NK-92 treated with Interleukin-12 subunit alpha and Interleukin-12 subunit beta, amount 100 ng/mL, for 24 hours (cell line): ENCODE data around the gene LOXHD1.

ENCODE experiments used
- DNase-seq: peaks from one replicate; lab custom pipeline; 2025; lab: John Stamatoyannopoulos, UW

LOXHD1 gene

GRCh38 chr18:46627136-46627535 is 29.9 kb downstream of the LOXHD1 start:
- no peak for DNase-seq

DNA sequence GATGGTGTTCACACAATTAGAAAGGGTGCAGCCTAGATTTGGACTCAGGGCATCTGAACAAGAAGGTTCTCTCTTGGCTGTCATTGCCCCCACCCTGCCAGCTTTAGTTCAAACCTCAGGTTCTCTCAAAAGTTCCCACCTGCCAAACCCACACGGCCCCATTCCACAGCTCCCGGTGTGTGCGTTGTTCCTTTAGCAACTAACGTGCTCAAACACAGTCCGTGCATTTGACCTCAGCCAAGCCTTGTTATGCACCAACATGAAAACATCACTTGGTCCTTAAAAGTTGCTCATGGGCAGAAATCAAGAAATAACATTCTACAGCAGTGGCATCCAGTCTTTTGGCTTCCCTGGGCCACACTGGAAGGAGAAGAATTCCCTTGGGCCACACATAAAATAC is 32.0 kb downstream of the LOXHD1 start:
- no peak for DNase-seq

DNA sequence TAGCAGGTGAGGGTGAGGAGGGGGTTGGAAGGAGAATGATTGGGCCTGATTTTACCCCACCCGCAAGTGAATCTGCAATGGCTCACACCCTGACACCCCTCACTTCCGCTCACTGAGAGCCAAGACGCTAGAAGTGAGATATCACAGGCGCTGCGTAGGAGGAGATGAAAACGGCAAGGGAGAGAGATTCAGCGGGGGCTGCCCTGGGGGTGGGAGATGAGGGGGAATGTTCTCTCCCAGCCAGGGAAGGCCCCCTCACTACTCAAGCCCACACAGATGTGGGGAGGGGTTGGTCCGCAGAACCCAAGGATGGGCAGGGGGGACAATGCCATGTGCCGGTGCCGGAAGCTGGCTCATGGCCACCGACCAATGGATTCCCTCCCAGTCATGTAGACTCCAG is 32.9 kb downstream of the LOXHD1 start:
- no peak for DNase-seq

- no peak for DNase-seq
These were observed 33.5 kb downstream of the LOXHD1 start for GRCh38 chr18:46623541-46623940.

GRCh38 chr18:46622999-46623398 is 34.0 kb downstream of the LOXHD1 start:
- no peak for DNase-seq

DNA sequence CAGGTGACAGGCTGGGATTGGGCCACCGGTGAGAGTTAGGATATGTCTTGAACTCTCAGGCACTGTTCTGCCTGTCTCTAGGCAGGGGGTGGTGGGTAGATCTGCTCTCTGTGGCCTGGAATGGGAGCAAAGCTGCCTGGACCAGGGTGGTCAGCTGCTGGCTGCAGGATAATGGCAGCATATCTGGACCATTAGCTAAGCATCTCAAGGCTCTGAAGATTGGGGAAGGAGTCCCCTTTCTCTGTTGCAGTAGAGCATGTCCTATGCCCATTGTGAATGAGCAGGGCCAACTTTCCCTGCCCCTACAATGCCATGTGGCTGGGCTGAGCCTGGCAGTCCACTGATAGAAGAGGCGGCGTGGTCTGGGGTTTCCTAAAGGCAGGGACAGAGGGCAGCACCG is 34.6 kb downstream of the LOXHD1 start:
- DNase-seq = no peak

- DNase-seq = no peak
These were observed 35.1 kb downstream of the LOXHD1 start for GRCh38 chr18:46621871-46622270.

- no peak for DNase-seq
These were observed 35.8 kb downstream of the LOXHD1 start for GRCh38 chr18:46621111-46621766.

DNA sequence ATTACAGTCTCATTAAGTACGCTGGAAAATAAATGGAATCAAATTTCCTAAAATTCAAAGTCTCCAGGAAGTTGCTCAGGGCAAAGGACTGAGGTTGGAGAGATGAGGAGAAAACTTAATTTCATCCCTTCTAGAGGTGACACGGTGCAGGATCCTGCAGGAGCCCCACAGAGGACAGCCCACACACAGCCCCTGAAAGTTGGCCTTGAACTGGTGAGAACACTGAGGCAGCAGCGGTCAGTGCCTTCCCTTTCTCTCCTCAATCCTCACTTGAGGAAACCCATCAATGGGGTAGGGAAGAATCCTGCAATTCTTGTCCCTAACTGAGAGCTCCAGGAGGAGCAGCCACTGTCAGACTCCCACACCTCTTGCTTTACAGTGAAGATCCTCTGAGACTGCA is 37.5 kb downstream of the LOXHD1 start:
- no peak for DNase-seq

DNA sequence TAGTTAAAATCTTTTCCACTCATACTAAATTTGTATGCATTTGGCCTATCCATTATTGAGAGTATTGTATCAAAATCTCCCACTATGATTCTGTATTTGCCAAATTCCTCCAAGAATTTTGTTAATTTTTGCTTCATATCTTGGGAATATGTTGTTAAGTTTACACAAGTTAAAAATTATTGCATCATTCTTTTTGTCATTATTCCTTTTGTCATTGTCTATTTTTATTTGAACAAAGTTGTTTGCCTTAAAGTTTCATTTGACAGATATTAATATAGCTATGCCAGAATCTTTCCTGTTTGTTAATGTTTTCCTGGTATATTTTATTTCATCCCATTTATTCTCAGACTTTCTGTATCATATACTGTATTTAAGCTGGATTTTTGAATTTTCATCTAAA is 41.3 kb downstream of the LOXHD1 start:
- no peak for DNase-seq

DNA sequence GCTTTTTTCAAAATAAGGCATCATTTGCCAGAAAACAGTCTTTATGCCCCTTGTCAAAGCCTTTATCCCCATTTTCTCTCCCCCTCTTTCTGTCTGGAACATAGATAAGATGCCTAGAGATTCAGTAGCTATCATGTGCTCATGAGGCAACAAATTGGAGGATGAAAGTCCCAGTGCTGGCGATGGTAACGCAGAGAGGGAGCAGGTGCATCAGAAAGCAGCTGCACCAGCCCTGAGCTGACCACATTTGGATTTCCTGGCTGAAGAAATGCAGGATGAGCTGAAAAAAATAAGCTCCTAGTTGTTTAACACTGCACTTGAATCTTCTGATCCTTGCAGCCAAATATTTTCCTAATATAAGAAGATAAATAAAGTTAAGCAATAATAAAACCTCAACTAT is 48.0 kb downstream of the LOXHD1 start:
- no peak for DNase-seq

- DNase-seq = no peak
These were observed 49.1 kb downstream of the LOXHD1 start for GRCh38 chr18:46607926-46608325.

DNA sequence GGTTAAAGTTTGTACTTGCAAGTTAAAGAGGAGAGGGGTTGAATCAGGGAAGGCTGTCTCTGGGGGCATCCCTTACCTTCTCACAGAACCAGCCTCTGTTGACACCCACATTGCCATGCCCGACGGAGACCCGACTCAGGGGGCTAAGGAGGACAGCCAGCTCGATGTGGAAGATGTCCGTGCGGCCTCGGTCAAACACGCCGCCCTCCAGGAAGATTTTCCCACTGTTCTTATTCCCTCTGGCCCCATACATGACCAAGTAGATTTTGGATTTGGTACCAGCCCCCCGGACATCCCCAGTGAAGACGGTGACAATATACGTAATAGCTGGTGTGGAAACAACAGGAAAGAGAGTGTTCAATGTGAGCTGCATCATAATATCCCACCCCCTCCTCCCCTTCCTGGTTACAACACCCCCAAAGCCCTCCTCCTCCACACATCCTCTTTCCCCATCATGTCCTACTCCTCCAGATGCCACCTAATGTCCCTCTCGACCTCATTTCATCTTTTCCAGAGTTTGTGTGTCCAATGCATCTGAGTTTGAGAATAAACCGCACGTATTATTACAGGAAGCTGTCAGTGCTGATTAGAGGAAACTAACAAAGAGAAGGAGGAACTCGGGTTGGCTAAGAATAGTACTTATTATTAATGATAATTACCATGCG is 55.7 kb downstream of the LOXHD1 start:
- no peak for DNase-seq

DNA sequence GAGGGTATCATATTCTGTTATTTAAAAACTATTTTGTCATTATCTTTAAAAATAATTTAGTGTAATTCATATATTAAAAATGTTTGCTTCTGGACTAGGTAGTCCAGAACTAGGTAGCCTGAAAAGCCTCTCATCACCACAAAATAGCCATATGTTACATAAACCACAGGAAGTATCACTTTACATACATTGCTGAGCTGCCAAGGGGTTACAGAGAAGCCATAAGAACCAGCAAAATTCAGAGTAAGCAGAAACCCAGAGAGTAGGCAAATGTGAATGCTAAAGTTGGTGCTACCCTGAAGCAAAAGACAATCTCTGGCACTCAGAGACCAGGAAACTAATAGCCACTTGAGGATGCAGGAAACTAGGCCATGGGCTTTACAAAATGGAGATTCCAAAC is 60.9 kb downstream of the LOXHD1 start:
- no peak for DNase-seq

- no peak for DNase-seq
These were observed 65.1 kb downstream of the LOXHD1 start for GRCh38 chr18:46591783-46592391.

DNA sequence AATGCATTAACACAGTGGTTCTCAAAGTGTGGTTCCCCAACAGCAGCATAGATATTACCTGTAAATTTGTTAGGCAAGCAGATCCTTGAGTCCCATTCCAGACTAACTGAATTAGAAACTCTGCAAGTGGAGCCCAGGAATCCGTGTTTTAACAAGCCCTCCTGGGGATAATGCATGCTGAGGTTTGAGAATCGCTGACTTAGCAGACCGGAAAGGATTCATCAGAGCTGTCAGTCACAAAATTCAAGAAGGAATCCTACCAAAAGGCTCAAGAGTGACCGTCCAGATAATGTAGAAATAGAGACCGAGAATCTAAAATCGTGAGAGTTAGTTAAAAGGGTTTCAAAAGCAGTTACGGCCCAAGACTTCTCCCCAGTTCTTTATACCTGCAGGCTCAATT is 66.9 kb downstream of the LOXHD1 start:
- DNase-seq = no peak

DNA sequence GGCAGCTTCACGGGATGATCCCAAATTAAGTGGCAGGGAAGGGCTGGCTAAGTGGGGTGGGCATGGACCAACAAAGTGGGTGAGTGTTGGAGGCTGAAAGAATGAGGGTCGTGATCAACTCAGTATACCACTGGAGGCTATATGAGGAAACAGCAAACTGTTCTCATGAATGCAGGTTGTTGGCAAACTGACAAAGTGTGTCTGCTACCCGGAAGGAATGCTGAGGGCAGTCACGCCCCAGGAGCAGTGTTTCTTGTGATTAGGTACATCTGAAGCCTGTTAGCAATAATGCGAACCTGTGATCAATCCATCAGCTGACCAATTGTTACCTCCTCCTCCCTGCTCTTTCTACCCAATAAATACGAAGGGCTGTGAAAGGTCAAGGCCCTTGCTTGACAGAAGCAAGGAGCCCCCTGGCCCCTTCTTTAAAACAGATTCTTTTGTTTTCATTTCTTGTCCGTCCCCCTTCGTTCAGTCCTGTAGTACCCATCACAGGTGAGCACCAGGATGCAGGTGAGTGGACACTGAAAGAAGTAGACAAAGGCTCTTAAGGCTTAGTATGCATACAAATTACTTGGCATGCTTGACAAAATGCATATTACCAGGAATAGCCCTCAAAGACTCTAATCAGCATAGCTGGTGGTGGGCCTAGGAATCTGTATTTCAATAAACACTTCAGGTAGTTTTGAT is 67.9 kb downstream of the LOXHD1 start:
- no peak for DNase-seq

DNA sequence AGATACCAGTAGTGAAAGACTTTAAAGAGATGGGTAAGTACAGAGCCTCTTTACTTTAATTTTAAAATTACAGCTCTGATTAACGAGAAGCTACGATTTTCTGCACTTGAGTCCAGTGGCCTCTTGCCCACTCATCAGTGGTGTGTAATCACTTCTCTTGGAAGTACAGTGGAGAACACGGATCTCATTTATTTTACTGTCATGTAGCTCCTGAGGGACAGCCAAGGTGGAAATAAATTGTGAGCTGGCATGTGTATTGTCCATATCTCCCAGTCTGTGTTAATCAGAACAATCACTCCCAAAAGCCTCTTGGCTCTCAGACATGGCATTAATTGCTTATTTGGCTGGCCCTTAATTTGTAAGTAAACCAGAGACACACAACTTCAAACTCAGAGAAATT is 69.4 kb downstream of the LOXHD1 start:
- DNase-seq = no peak

- DNase-seq = no peak
These were observed 73.3 kb downstream of the LOXHD1 start for GRCh38 chr18:46583711-46584110.

DNA sequence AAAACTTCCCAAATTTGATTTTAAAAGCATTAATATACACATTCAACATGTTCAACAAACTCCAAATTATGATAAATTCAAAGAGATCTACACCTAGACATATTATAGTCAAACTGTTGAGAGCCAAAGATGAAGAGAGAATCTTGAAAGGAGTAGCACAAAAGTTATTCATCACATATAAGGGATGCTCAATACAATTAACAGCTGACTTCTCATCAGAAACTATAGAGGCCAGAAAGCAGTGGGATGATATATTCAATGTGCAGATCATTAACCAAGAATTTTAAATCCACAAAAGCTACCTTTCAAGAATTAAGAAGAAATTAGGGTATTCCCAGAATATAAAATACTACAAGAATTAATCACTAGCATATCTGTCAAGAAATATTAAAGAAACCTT is 75.4 kb downstream of the LOXHD1 start:
- DNase-seq = no peak

- DNase-seq = no peak
These were observed 78.0 kb downstream of the LOXHD1 start for GRCh38 chr18:46578987-46579386.

DNA sequence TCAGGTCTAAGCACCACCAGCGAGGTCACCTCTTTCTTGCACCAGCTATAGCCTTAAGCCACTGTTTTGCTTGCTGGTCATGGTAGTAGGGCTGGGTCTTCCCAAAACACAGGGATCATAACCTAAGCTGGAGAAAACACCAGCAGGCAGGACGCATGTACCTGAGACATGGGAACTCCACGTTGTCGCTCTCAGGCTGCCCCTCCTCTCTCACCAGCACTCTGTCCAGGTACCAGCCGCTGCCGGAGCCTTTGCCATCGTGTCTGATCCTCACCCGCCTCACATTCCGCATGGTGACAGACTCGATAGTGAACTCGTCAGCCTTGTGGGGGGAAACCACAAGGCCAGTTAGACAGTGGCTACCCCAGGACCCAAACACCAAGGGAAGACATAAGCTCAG is 79.5 kb downstream of the LOXHD1 start:
- DNase-seq = no peak

DNA sequence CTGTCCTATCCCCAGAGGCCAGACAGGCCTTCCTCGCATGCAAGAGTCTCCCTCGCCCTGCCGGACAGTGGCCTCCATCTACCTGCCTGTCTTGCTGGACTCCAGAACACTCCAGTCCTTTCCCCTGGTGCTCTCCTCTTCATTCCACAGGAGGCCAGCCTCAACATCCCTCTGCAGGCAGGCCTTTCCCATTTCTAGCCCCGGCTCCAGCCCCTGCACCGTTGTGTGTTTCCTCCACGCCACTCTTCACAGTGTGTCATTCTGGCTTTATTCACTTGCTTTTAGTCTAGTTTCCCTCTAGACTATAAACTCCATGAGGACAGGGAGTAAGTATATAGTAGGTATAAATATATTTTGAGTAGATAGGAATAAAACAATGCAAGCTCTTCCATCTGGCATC is 81.2 kb downstream of the LOXHD1 start:
- DNase-seq = no peak
